Activated CD8-positive, alpha-beta memory T cell treated with anti-CD3 and anti-CD28 coated beads for 1 hour (primary cell): ENCODE results near the gene SIGLEC8.
"Not testable (repeated sequence)": the region's sequence is repeated elsewhere in the genome, so short reads cannot be mapped to it uniquely, and the experiment has no call there.

Source experiments
- DNase-seq, 2 donors: peaks; one replicate each; pipeline ENCODE4 v3.0.0-alpha.2; 2020; ENCODE audit warnings: low read depth in 1 of 2; ENCODE audit errors: extremely low read depth in 1 of 2

Gene SIGLEC8

GRCh38 chr19:51458051-51458645, at the start of gene SIGLEC8:
SIGLEC8 (minus strand) TSS chr19:51458454; CDS start chr19:51458387, 67 bp downstream.
- DNase-seq, result no peak

GRCh38 chr19:51507640-51508058, 49.4 kb upstream of the SIGLEC8 start:
- no peak for DNase-seq

GRCh38 chr19:51507192-51507591, 48.9 kb upstream of the SIGLEC8 start:
- DNase-seq, result no peak

GRCh38 chr19:51505904-51506303, 47.6 kb upstream of the SIGLEC8 start:
- DNase-seq, result no peak

- no peak for DNase-seq
These were observed 45.6 kb upstream of the SIGLEC8 start for GRCh38 chr19:51503896-51504295.

- no peak for DNase-seq
These were observed 45.1 kb upstream of the SIGLEC8 start for GRCh38 chr19:51503286-51503817.

- DNase-seq, result no peak
These were observed 43.5 kb upstream of the SIGLEC8 start, which contains the start of gene SIGLEC12 for GRCh38 chr19:51501594-51502263. SIGLEC12 (minus strand) TSS chr19:51501800; CDS start chr19:51501733, 67 bp downstream.

GRCh38 chr19:51500931-51501330, 42.7 kb upstream of the SIGLEC8 start:
- DNase-seq, result not testable (repeated sequence)

- no peak for DNase-seq
These were observed 39.4 kb upstream of the SIGLEC8 start for GRCh38 chr19:51497666-51498065.

GRCh38 chr19:51493776-51494175, 35.5 kb upstream of the SIGLEC8 start:
- DNase-seq, result no peak

- DNase-seq, result no peak
These were observed 33.3 kb upstream of the SIGLEC8 start for GRCh38 chr19:51491586-51491985.

GRCh38 chr19:51490676-51491075, 32.4 kb upstream of the SIGLEC8 start:
- no peak for DNase-seq

- DNase-seq, result no peak
These were observed 30.9 kb upstream of the SIGLEC8 start for GRCh38 chr19:51489113-51489512.

GRCh38 chr19:51488491-51488890, 30.2 kb upstream of the SIGLEC8 start:
- DNase-seq, result no peak

GRCh38 chr19:51485960-51486660, 27.9 kb upstream of the SIGLEC8 start:
- DNase-seq, result no peak

- no peak for DNase-seq
These were observed 22.3 kb upstream of the SIGLEC8 start for GRCh38 chr19:51480590-51480989.

GRCh38 chr19:51479531-51480331, 21.5 kb upstream of the SIGLEC8 start:
- no peak for DNase-seq

- DNase-seq, result no peak
These were observed 20.4 kb upstream of the SIGLEC8 start, which contains the start of gene CEACAM18 for GRCh38 chr19:51478381-51479234. CEACAM18 (plus strand) TSS chr19:51478539.

GRCh38 chr19:51477344-51477743, 19.1 kb upstream of the SIGLEC8 start:
- DNase-seq, result no peak

GRCh38 chr19:51476164-51476563, 17.9 kb upstream of the SIGLEC8 start:
- no peak for DNase-seq
